ENCODE measurements around the gene ASIC3.

DNA sequence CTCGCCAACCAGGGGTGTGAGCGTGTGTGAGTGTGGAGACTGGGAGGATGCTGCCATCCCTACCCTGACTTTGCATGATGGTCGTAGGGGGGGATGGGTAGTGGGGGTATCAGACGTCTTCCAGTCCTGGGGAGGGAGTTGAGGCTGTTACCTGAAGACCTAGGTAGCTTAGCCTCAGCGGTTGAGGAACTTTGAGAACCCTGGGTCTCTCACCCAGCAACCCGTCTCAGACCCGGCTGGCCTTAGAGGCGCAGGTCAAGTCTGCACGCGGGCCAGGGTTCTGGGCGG lies 13.7 kb downstream of the ASIC3 start:
- no peak for TF ChIP-seq CTCF (IDR thresholded peaks at IDR 0.05)
- no peak for TF ChIP-seq EP300 (IDR thresholded peaks at IDR 0.05; ENCODE audit: low read depth)
- no peak for TF ChIP-seq POLR2A (IDR thresholded peaks at IDR 0.05)
- no peak for TF ChIP-seq POLR2AphosphoS5 (IDR thresholded peaks at IDR 0.05)

All from transverse colon (tissue), 4 donors.